ENCODE results near the gene ZFAND2A. TPM values are rescaled to one million over a fixed set of nuclear protein-coding genes. Genes with fewer than 3 reads are reported as not detected.
"Not testable (repeated sequence)": the region's sequence is repeated elsewhere in the genome, so short reads cannot be mapped to it uniquely, and the experiment has no call there.

The ZFAND2A gene
- total RNA-seq, 2 donors from 2014 or later: 10.2 to 16.2 TPM

GRCh38 chr7:1200045-1200444 lies 40.0 kb upstream of the ZFAND2A start:
- no peak overlapping the region for H3K27ac ChIP-seq
- H3K36me3 ChIP-seq: no peaks in the 10 kb centered on the region
- H3K4me3 ChIP-seq: no peak overlapping the region
- H3K27me3 ChIP-seq: no peaks in the 10 kb centered on the region
- no peaks in the 10 kb centered on the region for H3K4me1 ChIP-seq
- no peaks in the 10 kb centered on the region for H3K9me3 ChIP-seq
- no peak for DNase-seq (ENCODE audit: low spot score)
- TF ChIP-seq, protein P1, sequence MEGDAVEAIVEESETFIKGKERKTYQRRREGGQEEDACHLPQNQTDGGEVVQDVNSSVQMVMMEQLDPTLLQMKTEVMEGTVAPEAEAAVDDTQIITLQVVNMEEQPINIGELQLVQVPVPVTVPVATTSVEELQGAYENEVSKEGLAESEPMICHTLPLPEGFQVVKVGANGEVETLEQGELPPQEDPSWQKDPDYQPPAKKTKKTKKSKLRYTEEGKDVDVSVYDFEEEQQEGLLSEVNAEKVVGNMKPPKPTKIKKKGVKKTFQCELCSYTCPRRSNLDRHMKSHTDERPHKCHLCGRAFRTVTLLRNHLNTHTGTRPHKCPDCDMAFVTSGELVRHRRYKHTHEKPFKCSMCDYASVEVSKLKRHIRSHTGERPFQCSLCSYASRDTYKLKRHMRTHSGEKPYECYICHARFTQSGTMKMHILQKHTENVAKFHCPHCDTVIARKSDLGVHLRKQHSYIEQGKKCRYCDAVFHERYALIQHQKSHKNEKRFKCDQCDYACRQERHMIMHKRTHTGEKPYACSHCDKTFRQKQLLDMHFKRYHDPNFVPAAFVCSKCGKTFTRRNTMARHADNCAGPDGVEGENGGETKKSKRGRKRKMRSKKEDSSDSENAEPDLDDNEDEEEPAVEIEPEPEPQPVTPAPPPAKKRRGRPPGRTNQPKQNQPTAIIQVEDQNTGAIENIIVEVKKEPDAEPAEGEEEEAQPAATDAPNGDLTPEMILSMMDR (IDR thresholded peaks at IDR 0.05): no peak

DNA sequence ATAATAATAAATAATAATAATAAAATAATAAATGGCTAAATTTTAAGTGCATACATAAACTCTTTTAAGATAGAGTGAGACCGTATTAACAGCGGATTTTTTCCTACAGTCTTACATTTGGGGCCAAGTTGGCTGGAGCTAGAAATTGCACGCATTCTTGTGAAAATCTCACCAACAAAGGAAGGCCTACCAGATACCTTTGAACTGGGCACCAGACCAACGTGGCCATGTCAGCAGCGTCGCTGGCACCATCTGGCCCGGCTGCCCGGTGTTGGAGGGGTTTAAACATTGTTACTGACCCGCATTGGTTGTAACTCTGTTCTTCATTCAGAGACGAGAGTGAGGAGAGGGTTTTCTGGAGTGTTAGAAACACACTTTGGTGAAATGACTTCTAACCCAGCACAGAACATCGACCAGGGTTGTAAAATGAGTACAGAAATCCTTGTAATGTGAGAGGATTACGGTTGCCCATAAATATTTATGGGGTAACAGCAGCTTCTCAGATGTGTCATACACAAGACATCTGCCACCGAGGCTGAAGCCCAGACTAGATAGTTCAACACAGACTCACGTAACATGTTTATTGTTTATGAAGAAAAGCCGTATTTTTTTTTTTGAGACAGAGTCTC lies 38.1 kb upstream of the ZFAND2A start:
- Histone ChIP-seq H3K27me3 (no peaks in the 10 kb centered on the region), H3K27ac (no peak overlapping the region), H3K36me3 (no peaks in the 10 kb centered on the region), H3K9me3 (no peaks in the 10 kb centered on the region), H3K4me3 (no peak overlapping the region), H3K4me1 (no peaks in the 10 kb centered on the region)
- TF ChIP-seq, protein P1 (IDR thresholded peaks at IDR 0.05): no peak
- no peak for DNase-seq (ENCODE audit: low spot score)

DNA sequence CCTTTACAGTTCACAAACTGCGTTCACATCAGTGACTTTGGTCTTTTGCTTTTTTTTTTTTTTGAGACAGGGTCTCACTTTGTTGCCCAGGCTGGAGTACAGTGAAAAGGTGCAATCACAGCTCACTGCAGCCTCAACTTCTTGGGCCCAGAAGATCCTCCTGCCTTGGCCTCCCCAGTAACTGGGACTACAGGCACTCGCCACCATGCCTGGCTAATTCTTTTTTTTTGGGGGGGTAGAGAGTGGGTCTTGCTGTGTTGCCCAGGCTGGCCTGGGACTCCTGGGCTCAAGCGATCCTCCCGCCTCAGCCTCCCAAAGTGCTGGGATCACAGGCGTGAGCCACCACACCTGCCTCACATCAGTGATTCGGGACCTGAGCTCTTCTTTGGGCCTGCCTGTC lies 37.0 kb upstream of the ZFAND2A start:
- H3K36me3 ChIP-seq: no peaks in the 10 kb centered on the region
- no peaks in the 10 kb centered on the region for H3K9me3 ChIP-seq
- H3K27me3 ChIP-seq: no peaks in the 10 kb centered on the region
- H3K27ac ChIP-seq: no peak overlapping the region
- H3K4me3 ChIP-seq: no peak overlapping the region
- H3K4me1 ChIP-seq: no peaks in the 10 kb centered on the region
- no peak for DNase-seq (ENCODE audit: low spot score)
- TF ChIP-seq, protein P1 (IDR thresholded peaks at IDR 0.05): no peak

GRCh38 chr7:1196441-1196840 lies 36.4 kb upstream of the ZFAND2A start:
- not testable (repeated sequence) for DNase-seq (ENCODE audit: low spot score); H3K9me3 ChIP-seq; H3K27ac ChIP-seq; H3K36me3 ChIP-seq; H3K4me1 ChIP-seq; H3K4me3 ChIP-seq; H3K27me3 ChIP-seq

- Histone ChIP-seq H3K9me3 (no peaks in the 10 kb centered on the region), H3K36me3 (no peaks in the 10 kb centered on the region), H3K27ac (no peak overlapping the region), H3K4me1 (no peaks in the 10 kb centered on the region), H3K4me3 (no peak overlapping the region), H3K27me3 (no peaks in the 10 kb centered on the region)
- TF ChIP-seq, protein P1 (IDR thresholded peaks at IDR 0.05): peak in 1 of 2 donors; percentile 67
- no peak for DNase-seq (ENCODE audit: low spot score)
These were observed 33.8 kb upstream of the ZFAND2A start for GRCh38 chr7:1193593-1194424.

- Histone ChIP-seq H3K27me3 (no peaks in the 10 kb centered on the region), H3K27ac (no peak overlapping the region)
- TF ChIP-seq, protein P1 (IDR thresholded peaks at IDR 0.05): no peak
These were observed 32.2 kb upstream of the ZFAND2A start for GRCh38 chr7:1192171-1192676.

More at GRCh38 chr7:1192171-1192676, 32.2 kb upstream of the ZFAND2A start:
- Histone ChIP-seq H3K9me3 (no peaks in the 10 kb centered on the region), H3K4me1 (no peaks in the 10 kb centered on the region), H3K36me3 (no peaks in the 10 kb centered on the region), H3K4me3 (no peak overlapping the region)
- no peak for DNase-seq (ENCODE audit: low spot score)
